RKO (cell line): ENCODE data around the gene PTPRM.
"Not testable (repeated sequence)": the region's sequence is repeated elsewhere in the genome, so short reads cannot be mapped to it uniquely, and the experiment has no call there.

Source experiments
- DNase-seq: peaks from one replicate; pipeline ENCODE4 v3.0.0-alpha.2; 2016; ENCODE audit warnings: low spot score

The PTPRM gene

GRCh38 chr18:7727361-7728076, 160.4 kb downstream of the PTPRM start:
- no peak for DNase-seq

- no peak for DNase-seq
Observed at GRCh38 chr18:7728297-7728696, 161.2 kb downstream of the PTPRM start.

GRCh38 chr18:7729868-7730267, 162.8 kb downstream of the PTPRM start:
- DNase-seq: no peak

GRCh38 chr18:7730682-7731081, 163.6 kb downstream of the PTPRM start:
- no peak for DNase-seq

GRCh38 chr18:7733642-7734041, 166.5 kb downstream of the PTPRM start:
- DNase-seq: no peak

GRCh38 chr18:7735196-7735595, 168.1 kb downstream of the PTPRM start:
- DNase-seq: no peak

- DNase-seq: no peak
Observed at GRCh38 chr18:7735626-7736175, 168.6 kb downstream of the PTPRM start.

GRCh38 chr18:7736526-7736925, 169.4 kb downstream of the PTPRM start:
- DNase-seq: not testable (repeated sequence)

GRCh38 chr18:7737550-7737949, 170.4 kb downstream of the PTPRM start:
- DNase-seq: no peak

GRCh38 chr18:7740821-7741220, 173.7 kb downstream of the PTPRM start:
- no peak for DNase-seq

GRCh38 chr18:7741640-7742039, 174.5 kb downstream of the PTPRM start:
- DNase-seq: no peak

GRCh38 chr18:7742224-7742623, 175.1 kb downstream of the PTPRM start:
- DNase-seq: no peak

GRCh38 chr18:7743256-7743655, 176.1 kb downstream of the PTPRM start:
- DNase-seq: no peak

- no peak for DNase-seq
Observed at GRCh38 chr18:7746106-7746505, 179.0 kb downstream of the PTPRM start.

- DNase-seq: no peak
Observed at GRCh38 chr18:7748251-7749007, 181.3 kb downstream of the PTPRM start.

- no peak for DNase-seq
Observed at GRCh38 chr18:7749008-7749405, 181.9 kb downstream of the PTPRM start.

GRCh38 chr18:7749510-7749981, 182.4 kb downstream of the PTPRM start:
- DNase-seq: no peak

GRCh38 chr18:7750095-7750663, 183.1 kb downstream of the PTPRM start:
- DNase-seq: no peak

GRCh38 chr18:7750966-7751365, 183.8 kb downstream of the PTPRM start:
- DNase-seq: no peak

- DNase-seq: no peak
Observed at GRCh38 chr18:7754258-7754657, 187.1 kb downstream of the PTPRM start.

- DNase-seq: no peak
Observed at GRCh38 chr18:7754725-7755181, 187.6 kb downstream of the PTPRM start.

GRCh38 chr18:7755753-7756475, 188.8 kb downstream of the PTPRM start:
- no peak for DNase-seq
